ENCODE data around the gene PLP2.
"Not testable (repeated sequence)": the region's sequence is repeated elsewhere in the genome, so short reads cannot be mapped to it uniquely, and the experiment has no call there.

The PLP2 gene, protein sequence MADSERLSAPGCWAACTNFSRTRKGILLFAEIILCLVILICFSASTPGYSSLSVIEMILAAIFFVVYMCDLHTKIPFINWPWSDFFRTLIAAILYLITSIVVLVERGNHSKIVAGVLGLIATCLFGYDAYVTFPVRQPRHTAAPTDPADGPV

DNA sequence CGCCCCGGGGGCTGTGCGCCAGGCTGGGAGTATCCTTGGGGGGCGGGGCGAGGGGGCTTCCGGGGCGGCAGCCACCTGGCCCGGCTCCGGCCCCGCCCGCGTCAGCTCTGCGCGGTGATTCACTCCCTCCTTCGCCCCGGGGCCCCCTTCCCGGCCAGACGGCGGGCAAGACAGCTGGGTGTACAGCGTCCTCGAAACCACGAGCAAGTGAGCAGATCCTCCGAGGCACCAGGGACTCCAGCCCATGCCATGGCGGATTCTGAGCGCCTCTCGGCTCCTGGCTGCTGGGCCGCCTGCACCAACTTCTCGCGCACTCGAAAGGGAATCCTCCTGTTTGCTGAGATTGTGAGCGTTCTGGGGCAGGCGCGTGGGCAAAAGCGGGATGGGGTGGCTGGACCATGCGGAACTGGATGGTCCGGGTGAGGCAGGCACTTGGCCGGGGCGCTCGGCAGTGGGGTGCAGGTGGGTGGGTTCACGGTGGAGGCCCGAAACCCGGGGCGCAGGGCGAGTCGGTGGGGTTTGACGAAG is at the start of gene PLP2:
TSS of gene PLP2 (plus strand) at position 147 of the 528 bp plus-strand sequence. CDS start at position 250, 103 bp downstream.
- DNase-seq = peak; percentile 13 to 20

DNA sequence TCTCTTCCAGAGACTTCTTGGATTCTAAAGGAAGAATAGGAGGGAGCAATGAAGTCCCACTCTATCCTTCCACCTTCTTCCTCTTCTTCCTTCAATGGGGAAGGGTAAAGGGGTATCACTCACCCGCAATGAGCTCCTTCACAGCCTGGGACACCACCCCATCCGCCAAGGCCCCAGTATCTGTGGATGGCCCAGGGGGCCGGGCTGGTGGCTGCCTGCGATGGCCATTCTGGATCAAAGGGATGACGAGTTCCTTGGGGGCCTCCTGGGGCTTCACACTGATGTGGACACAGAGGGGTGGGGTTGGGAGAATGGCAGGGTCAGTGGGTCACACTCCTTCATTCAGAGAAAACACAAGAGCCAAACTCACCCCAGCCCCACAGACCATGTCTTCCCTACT is 49.2 kb upstream of the PLP2 start:
- no peak for DNase-seq

DNA sequence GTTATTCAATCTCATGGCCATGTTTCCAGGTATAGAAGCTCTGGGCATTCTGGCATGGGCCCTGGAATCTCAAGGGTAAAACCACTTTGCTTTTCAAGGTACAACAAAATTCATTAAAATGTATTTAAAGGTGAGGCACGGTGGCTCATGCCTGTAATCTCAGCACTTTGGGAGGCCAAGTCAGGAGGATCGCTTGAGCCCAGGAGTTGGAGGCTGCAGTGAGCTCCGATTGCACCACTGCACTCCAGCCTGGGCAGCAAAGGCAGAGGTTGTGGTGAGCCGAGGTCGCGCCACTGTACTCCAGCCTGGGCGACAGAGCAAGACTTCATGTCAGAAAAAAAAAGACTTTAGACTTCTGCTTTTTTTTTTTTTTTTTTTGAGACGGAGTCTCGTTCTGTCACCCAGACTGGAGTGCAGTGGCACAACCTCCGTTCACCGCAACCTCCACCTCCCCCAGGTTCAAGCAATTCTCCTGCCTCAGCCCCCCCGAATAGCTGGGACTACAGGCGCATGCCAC is 43.9 kb upstream of the PLP2 start:
- peak; percentile 11 to 30 for DNase-seq

DNA sequence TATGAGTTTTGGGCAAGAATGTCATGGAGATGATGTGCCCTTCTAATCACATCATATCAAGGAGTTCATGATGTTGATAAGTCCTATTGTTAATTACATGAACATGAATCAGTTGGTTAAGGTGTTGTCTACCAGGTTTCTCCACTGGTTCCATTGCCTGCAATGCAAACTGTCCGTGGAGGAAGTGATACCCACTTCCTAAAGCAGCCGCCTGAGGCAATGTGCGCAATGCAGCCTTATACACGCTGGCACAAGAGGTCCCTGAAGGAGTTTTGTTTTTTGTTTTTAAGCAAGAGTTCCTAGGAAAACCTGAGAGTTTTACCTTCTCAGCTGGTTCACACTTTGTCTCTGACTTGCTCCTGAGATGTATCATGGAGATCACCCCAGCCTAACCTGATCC is 42.3 kb upstream of the PLP2 start:
- peak; percentile 0 to 1 for DNase-seq

- not testable (repeated sequence) for DNase-seq
Observed at GRCh38 chrX:49132275-49132674, 39.4 kb upstream of the PLP2 start.

DNA sequence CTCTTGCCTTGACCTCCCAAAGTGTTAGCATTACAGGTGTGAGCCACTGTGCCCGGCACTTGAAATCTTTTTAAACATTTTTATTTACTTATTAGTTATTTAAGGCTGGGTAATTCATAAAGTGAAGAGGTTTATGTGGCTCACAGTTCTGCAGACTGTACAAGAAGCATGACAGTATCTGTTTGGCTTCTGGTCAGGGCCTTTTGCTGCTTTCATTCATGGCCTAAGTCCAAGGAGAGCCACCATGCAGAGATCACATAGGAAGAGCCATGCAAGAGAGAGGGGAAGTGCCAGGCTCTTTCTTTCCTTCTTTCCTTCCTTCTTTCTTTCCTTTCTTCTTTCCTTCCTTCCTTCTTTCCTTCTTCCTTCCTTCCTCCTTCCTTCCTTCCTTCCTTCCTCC is 37.9 kb upstream of the PLP2 start:
- no peak for DNase-seq

GRCh38 chrX:49137492-49137891 is 34.2 kb upstream of the PLP2 start:
- DNase-seq = no peak

- DNase-seq = no peak
Observed at GRCh38 chrX:49139713-49140112, 32.0 kb upstream of the PLP2 start.

GRCh38 chrX:49142264-49142663 is 29.4 kb upstream of the PLP2 start:
- DNase-seq = peak; percentile 3 to 4

DNA sequence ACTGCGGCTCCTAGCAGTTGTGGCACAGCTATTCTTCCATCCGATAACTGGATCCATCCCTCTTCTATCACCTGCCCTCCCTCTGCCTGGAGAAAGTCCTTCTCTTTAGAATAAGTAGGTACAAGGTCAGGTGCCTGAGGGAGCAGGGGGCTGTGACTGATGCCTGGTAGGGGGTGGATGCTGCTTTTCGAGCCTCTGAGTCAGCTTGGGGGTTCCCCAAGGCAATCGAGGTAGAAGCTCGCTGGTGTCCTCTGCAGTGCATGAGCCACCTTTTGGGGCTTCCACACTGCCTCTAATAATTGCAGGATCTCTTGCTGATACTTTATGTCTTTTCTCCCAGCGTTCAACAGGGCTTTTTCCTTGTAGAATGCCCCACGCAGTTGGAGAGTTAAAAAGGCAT is 28.5 kb upstream of the PLP2 start:
- not testable (repeated sequence) for DNase-seq

- no peak for DNase-seq
Observed at GRCh38 chrX:49147282-49147681, 24.4 kb upstream of the PLP2 start.

DNA sequence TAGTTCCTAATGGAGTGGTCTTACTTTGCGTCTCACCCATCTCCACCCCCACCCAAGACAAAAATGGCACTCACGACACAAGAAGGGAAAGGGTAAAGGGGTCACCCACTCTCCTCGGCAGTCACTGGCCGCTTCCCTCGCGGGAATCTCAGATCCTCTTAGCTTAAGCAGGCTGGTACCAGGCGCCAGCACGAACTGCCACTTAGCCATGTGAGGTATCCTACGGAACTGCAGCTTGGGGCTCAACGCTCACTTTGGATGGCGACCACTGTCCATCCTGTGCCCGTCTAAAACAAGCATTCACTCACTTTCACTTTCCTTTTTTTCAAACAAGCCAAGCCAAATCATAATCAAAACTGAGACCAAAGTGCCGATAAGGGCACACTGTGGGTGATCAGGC is 23.8 kb upstream of the PLP2 start:
- no peak for DNase-seq

DNA sequence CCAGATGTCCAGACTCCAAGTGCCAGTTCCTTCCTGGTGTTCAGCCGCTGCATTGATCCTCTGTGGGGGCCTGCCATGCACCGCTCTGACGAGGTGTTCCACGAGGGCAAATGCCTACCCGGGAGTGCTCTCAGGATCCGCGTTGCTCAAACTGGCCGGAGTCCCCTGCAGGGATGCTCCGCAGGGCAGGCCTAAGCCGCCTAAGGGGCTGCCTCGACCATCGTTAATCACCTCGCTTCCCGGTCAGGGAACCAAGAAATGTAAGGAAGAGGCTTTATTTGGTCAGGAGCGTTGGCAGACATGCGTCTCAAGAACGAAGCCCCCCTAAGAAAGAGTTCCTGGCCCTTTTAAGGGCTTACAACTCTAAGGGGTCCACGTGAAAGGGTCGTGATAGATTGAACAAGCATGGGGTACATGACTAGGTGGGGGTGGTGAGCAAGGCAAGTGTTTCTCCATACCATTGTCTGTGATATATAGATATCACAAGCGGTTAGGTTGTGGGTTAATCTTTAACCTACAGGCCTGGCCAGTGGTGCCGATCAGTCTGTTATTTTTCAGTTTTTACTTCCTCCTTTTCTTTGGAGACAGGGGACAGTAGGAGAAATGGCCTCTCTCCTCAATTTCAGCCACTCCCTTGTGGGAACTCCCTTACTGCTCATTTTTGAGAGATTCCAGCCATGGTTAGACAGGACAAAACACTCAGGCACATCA is 23.2 kb upstream of the PLP2 start:
- DNase-seq = not testable (repeated sequence)

DNA sequence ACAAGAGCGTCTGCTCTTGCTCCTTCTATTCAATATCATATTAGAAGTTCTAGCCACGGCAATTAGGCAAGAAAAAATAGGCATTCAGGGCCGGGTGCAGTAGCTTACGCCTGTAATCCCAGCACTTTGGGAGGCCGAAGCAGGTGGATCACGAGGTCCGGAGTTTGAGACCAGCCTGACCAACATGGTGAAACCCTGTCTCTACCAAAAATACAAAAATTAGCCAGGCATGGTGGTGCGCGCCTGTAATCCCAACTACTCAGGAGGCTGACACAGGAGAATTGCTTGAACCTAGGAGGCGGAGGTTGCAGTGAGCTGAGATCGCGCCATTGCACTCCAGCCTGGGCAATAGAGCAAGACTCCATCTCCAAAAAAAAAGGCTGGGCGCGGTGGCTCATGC is 22.4 kb upstream of the PLP2 start:
- DNase-seq = not testable (repeated sequence)

- no peak for DNase-seq
Observed at GRCh38 chrX:49153467-49153866, 18.2 kb upstream of the PLP2 start.

DNA sequence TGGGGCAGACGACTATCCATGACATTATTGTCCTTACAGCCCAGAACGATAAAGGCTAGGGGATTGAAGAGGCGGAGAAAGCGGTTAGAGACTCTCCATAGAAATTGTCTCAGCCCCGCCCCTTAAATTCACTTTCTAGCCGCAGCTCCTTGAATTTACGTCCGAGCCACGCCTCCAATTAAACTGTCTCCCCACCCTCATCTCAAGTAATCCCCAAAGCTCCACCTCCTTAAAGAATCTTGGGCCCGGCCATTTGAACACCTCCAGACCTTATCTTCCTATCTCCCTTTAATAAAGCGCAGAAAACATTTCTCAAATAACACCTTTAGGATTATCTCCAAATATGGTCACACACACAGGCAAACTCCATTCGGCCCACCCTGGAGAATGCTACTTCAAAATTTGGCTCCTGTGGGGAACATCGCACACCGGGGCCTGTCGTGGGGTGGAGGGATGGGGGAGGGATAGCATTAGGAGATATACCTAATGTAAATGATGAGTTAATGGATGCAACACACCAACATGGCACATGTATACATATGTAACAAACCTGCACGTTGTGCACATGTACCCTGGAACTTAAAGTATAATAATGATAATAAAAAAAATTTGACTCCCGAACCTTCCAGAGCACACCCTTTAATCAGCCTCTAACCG is 16.3 kb upstream of the PLP2 start:
- DNase-seq = peak; percentile 86 to 91

GRCh38 chrX:49155900-49156837 is 15.5 kb upstream of the PLP2 start:
- DNase-seq = peak; percentile 61 to 68

GRCh38 chrX:49157194-49157593 is 14.5 kb upstream of the PLP2 start:
- DNase-seq = no peak

DNA sequence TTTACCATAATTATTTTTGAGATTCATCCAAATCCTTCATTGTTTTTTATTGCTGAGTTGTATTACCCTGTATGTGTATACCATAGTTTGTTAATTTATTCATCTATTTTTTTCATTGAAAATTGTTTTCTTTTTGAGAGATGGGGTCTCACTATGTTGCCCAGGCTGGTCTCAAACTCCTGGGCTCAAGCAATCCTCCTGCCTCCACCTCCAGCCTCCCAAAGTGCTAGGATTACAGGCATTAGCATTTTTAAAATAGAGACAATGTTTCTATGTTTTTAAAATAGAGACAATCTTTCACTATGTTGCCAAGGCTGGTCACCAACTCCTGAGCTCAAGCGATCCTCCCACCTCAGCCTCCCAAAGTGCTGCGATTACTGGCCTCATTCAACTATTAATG is 10.8 kb upstream of the PLP2 start:
- DNase-seq = no peak

- no peak for DNase-seq
Observed at GRCh38 chrX:49161632-49162031, 10.1 kb upstream of the PLP2 start.

DNA sequence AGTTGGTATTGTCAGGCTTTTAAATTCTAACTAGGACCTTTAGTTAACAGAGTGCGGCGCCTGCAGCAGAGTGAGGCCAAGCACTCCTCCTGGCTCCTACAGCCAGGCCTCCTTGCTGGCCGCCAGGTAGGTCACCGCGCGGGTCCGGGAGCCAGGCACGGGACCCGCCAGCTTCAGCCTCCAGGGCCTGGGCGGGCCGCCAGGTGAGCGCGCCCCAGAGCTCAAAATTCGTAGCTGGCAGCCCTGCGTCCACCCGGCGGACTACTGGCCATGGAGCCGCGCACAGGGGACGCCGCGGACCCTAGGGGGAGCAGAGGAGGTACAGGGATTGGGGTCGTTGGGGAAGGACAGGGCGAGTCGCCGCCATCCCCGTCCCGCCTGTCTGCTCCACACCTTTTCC is 9.1 kb upstream of the PLP2 start, which contains the start of gene MAGIX:
TSS of gene MAGIX (plus strand) at position 139 of the 400 bp plus-strand sequence. CDS start at position 271, 132 bp downstream.
- DNase-seq = no peak
